Smooth muscle cell (in vitro differentiated cells): ENCODE data around the gene TRIM36. TPM values are rescaled to one million over a fixed set of nuclear protein-coding genes. Genes with fewer than 3 reads are reported as not detected.

Source experiments
- DNase-seq: peaks from one replicate; lab custom pipeline; 2025; ENCODE audit not compliant: unreplicated experiment; lab: John Stamatoyannopoulos, UW
- H2AFZ ChIP-seq: fragments of 200-600 bp; sonication (generic); 2 replicates; pipeline ENCODE4 v1.6.0; 2016; ENCODE audit warnings: antibody characterized with exemption, low read depth, mild to moderate bottlenecking
- H3F3A ChIP-seq: fragments of 200-600 bp; sonication (generic); 2 replicates; pipeline ENCODE4 v1.6.0; 2017; ENCODE audit warnings: antibody characterized with exemption, low read depth
- H3K27ac ChIP-seq: fragments of 200-600 bp; sonication (generic); 2 replicates; pipeline ENCODE4 v1.5.1; 2016; ENCODE audit warnings: low read depth, mild to moderate bottlenecking
- H3K27me3 ChIP-seq: fragments of 200-600 bp; sonication (generic); 2 replicates; pipeline ENCODE4 v1.6.1; 2016; ENCODE audit warnings: low read depth, mild to moderate bottlenecking
- H3K36me3 ChIP-seq: fragments of 200-600 bp; sonication (generic); 2 replicates; pipeline ENCODE4 v1.5.1; 2016; ENCODE audit warnings: low read depth
- H3K4me1 ChIP-seq: fragments of 200-600 bp; sonication (generic); 2 replicates; pipeline ENCODE4 v1.5.1; 2016; ENCODE audit warnings: low read depth
- H3K4me2 ChIP-seq: fragments of 200-600 bp; sonication (generic); 2 replicates; pipeline ENCODE4 v1.6.0; 2016; ENCODE audit warnings: mild to moderate bottlenecking
- H3K4me3 ChIP-seq: fragments of 200-600 bp; sonication (generic); 2 replicates; pipeline ENCODE4 v1.5.1; 2016; ENCODE audit warnings: mild to moderate bottlenecking
- H3K79me2 ChIP-seq: fragments of 200-600 bp; sonication (generic); 2 replicates; pipeline ENCODE4 v1.6.0; 2016; ENCODE audit warnings: low read depth, mild to moderate bottlenecking
- H3K9ac ChIP-seq: fragments of 200-600 bp; sonication (generic); 2 replicates; pipeline ENCODE4 v1.6.0; 2016; ENCODE audit warnings: low read depth
- H3K9me3 ChIP-seq: fragments of 200-600 bp; sonication (generic); replicated peaks from 2 replicates; pipeline ENCODE4 v1.5.1; 2016; ENCODE audit warnings: low read depth
- H4K20me1 ChIP-seq: fragments of 200-600 bp; sonication (generic); 2 replicates; pipeline ENCODE4 v1.6.0; 2016; ENCODE audit warnings: low read depth
- WGBS: methylation state at CpG from one replicate; pipeline ENCODE4 v1.1.7; 2016; ENCODE audit warnings: low lambda C conversion rate; 5-methylcytosine and 5-hydroxymethylcytosine counted together
- polyA plus RNA-seq: library from polyadenylated mRNA; unstranded; fragments of >200 nt; fragmentation: Nextera tagmentation; extraction: Ambion mirVana; gene quantifications from 2 replicates; pipeline ENCODE4 v1.2.1, GENCODE V29; 2016
- total RNA-seq: library from RNA; depleted of rRNA; stranded (reverse); fragments of >200 nt; gene quantifications from 2 replicates; pipeline ENCODE4 v1.2.3, GENCODE V29; 2014
- TF ChIP-seq, protein P1 (sequence below): fragments of 200-600 bp; sonication (generic); IDR thresholded peaks from 2 replicates; pipeline ENCODE4 v1.5.1; 2017; ENCODE audit warnings: borderline replicate concordance, mild to moderate bottlenecking, antibody characterized with exemption; ENCODE audit not compliant: insufficient read depth, poor library complexity, severe bottlenecking

TRIM36 gene
- total and polyA plus RNA-seq, 2 experiments from 2014 or later, result 0.86 to 2.1 TPM

DNA sequence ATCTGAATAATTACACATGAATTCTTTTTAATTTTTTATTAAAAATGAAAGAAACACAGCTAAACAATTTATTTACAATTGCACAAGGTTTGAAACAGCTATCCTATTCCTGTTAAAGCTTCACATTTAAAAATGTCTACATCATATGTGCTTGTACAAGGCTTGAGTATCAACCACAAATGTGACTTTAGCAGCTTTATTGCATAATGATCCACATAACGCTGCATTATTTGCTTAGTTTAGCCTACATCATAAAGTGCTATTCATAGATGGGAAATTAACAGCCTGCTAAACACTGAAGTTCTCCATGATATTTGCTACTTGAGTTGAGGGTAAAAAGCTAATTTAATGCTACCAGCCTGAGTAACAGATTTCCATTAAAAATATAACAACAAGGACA, 45.0 kb downstream of the TRIM36 start:
- Histone ChIP-seq H2AFZ (no peak overlapping the region), H3K4me3 (no peak overlapping the region), H3K9me3 (no peaks in the 10 kb centered on the region), H3K27me3 (no peaks in the 10 kb centered on the region), H3K79me2 (no peaks in the 10 kb centered on the region), H3F3A (no peaks in the 10 kb centered on the region), H3K27ac (no peak overlapping the region), H3K4me1 (no peaks in the 10 kb centered on the region), H4K20me1 (no peaks in the 10 kb centered on the region), H3K36me3 (no peaks in the 10 kb centered on the region), H3K4me2 (no peak overlapping the region), H3K9ac (no peak overlapping the region)
- TF ChIP-seq, protein P1, sequence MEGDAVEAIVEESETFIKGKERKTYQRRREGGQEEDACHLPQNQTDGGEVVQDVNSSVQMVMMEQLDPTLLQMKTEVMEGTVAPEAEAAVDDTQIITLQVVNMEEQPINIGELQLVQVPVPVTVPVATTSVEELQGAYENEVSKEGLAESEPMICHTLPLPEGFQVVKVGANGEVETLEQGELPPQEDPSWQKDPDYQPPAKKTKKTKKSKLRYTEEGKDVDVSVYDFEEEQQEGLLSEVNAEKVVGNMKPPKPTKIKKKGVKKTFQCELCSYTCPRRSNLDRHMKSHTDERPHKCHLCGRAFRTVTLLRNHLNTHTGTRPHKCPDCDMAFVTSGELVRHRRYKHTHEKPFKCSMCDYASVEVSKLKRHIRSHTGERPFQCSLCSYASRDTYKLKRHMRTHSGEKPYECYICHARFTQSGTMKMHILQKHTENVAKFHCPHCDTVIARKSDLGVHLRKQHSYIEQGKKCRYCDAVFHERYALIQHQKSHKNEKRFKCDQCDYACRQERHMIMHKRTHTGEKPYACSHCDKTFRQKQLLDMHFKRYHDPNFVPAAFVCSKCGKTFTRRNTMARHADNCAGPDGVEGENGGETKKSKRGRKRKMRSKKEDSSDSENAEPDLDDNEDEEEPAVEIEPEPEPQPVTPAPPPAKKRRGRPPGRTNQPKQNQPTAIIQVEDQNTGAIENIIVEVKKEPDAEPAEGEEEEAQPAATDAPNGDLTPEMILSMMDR, result no peak
- no peak for DNase-seq
- WGBS, result 86% methylated on average over 1 of the region's 1 CpG

DNA sequence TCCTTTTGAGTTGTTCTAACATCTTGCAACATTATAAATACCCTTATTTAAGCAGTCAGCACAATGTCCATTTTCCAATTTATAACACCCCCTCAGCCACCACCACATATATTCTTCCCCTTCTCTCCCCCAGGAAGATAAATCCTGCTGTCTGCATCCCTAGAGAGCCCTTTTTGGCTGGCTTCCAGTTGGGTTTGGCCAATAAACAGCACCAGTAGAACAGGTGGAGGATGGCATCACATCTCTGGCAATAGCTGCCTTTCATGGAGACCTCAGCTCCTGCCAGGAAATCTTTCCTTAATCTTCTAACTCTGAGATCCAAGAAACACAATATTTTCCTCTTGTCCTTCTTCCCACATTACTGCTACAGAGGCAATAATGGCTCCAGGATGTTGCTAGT, 53.7 kb downstream of the TRIM36 start:
- Histone ChIP-seq H3F3A (no peaks in the 10 kb centered on the region), H3K9me3 (no peaks in the 10 kb centered on the region), H3K36me3 (no peaks in the 10 kb centered on the region), H3K79me2 (no peaks in the 10 kb centered on the region), H3K9ac (no peak overlapping the region), H3K27me3 (no peaks in the 10 kb centered on the region), H3K27ac (no peak overlapping the region), H4K20me1 (no peaks in the 10 kb centered on the region), H2AFZ (no peak overlapping the region), H3K4me1 (no peaks in the 10 kb centered on the region), H3K4me3 (no peak overlapping the region), H3K4me2 (no peak overlapping the region)
- TF ChIP-seq, protein P1, result no peak
- no peak for DNase-seq

DNA sequence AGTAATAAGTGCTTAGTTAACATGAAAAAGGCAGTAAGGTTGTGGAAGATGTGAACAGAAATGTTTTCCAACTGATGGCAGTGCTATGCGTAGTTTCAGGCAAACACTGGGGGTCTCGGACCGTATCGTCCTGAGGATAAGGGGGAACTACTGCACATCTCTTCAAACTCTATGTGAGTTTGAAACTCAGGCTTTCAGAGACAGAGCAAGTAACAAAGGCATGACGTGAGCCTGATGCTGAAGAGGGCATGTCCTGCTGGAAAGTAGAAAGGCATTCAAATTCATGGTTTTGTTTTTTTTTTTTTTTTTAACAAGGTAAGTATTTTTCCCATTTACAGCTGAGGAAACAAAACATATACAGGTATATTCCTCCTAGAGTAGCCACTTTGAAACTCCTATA, 59.9 kb downstream of the TRIM36 start:
- Histone ChIP-seq H4K20me1 (no peaks in the 10 kb centered on the region), H3K27me3 (no peaks in the 10 kb centered on the region), H3K27ac (no peak overlapping the region), H3K36me3 (no peaks in the 10 kb centered on the region), H3F3A (no peaks in the 10 kb centered on the region), H2AFZ (no peak overlapping the region), H3K9ac (no peak overlapping the region), H3K79me2 (no peaks in the 10 kb centered on the region), H3K4me3 (no peak overlapping the region), H3K4me1 (no peaks in the 10 kb centered on the region), H3K4me2 (no peak overlapping the region), H3K9me3 (no peaks in the 10 kb centered on the region)
- 50% methylated on average over 5 of the region's 5 CpGs for WGBS
- TF ChIP-seq, protein P1, result no peak
- no peak for DNase-seq

DNA sequence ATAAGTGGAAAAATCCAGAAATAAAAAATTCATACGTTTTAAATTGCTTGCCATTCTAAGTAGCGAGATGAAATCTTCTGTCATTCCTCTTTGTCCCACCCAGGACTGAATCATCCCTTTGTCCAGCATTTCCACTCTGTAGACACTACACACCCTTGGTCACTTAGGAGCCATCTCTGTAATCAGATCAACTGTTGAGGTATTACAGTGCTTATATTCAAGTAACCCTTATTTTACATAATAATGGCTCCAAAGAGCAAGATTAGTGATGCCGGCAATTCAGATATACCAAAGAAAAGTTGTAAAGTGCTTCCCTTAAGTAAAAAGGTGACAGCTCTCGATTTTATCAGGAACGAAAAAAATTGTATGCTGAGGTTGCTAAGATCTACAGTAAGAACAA, 60.4 kb downstream of the TRIM36 start:
- H4K20me1 ChIP-seq, result no peaks in the 10 kb centered on the region
- no peaks in the 10 kb centered on the region for H3K27me3 ChIP-seq
- H2AFZ ChIP-seq, result no peak overlapping the region
- DNase-seq, result no peak
- no peak overlapping the region for H3K9ac ChIP-seq
- TF ChIP-seq, protein P1, result no peak
- H3K9me3 ChIP-seq, result no peaks in the 10 kb centered on the region
- H3K79me2 ChIP-seq, result no peaks in the 10 kb centered on the region
- no peak overlapping the region for H3K4me2 ChIP-seq
- no peak overlapping the region for H3K27ac ChIP-seq
- no peaks in the 10 kb centered on the region for H3K4me1 ChIP-seq
- no peaks in the 10 kb centered on the region for H3F3A ChIP-seq
- no peaks in the 10 kb centered on the region for H3K36me3 ChIP-seq
- 60% methylated on average over 5 of the region's 5 CpGs for WGBS
- no peak overlapping the region for H3K4me3 ChIP-seq
